DND-41 (cell line): ENCODE results near the gene MRPL14.

Experiments used
- ATAC-seq: fragments of 200-7000 bp; cut with Tn5 transposase; 3 replicates; pipeline ENCODE4 v1.9.1; 2021; ENCODE audit warnings: low read depth; ENCODE audit not compliant: insufficient read depth
- DNase-seq: peaks from one replicate; pipeline ENCODE4 v3.0.0-alpha.2; 2020
- H2AFZ ChIP-seq: 2 replicates; pipeline ENCODE4 v1.6.0; 2012; ENCODE audit warnings: low read depth, low read length
- H3K27ac ChIP-seq: 2 replicates; pipeline ENCODE4 v1.5.1; 2012; ENCODE audit warnings: low read length, inconsistent platforms
- H3K27me3 ChIP-seq: fragments of 200-600 bp; sonication (generic); 2 replicates; pipeline ENCODE4 v1.6.0; 2012; ENCODE audit warnings: low read length, mild to moderate bottlenecking, inconsistent platforms; ENCODE audit not compliant: insufficient read depth, poor library complexity
- H3K36me3 ChIP-seq: 2 replicates; pipeline ENCODE4 v1.5.1; 2012; ENCODE audit warnings: low read length, inconsistent platforms; ENCODE audit not compliant: insufficient read depth
- H3K4me1 ChIP-seq: 2 replicates; pipeline ENCODE4 v1.5.1; 2012; ENCODE audit warnings: mild to moderate bottlenecking, low read length; ENCODE audit not compliant: insufficient read depth
- H3K4me2 ChIP-seq: 2 replicates; pipeline ENCODE4 v1.6.0; 2012; ENCODE audit warnings: mild to moderate bottlenecking, moderate library complexity, low read length, inconsistent platforms; ENCODE audit not compliant: insufficient read depth
- H3K4me3 ChIP-seq, 2 experiments: fragments of 200-600 bp in 1 of 2; shearing (Covaris generic) in 1 of 2; 2 replicates each; pipeline ENCODE4 v1.5.1; 2012 to 2016; ENCODE audit warnings: inconsistent platforms in 2 of 2, low read length in 2 of 2, mild to moderate bottlenecking in 2 of 2, low read depth in 1 of 2, moderate library complexity in 1 of 2
- H3K79me2 ChIP-seq: 2 replicates; pipeline ENCODE4 v1.6.0; 2012; ENCODE audit warnings: low read length, inconsistent platforms; ENCODE audit not compliant: insufficient read depth
- H3K9ac ChIP-seq: 2 replicates; pipeline ENCODE4 v1.6.0; 2012; ENCODE audit warnings: low read depth, mild to moderate bottlenecking, inconsistent platforms, low read length, moderate library complexity
- H3K9me3 ChIP-seq: 2 replicates; pipeline ENCODE4 v1.5.1; 2012; ENCODE audit warnings: low read length, moderate library complexity, mild to moderate bottlenecking, inconsistent platforms; ENCODE audit not compliant: insufficient read depth, severe bottlenecking
- H4K20me1 ChIP-seq: 2 replicates; pipeline ENCODE4 v1.6.0; 2012; ENCODE audit warnings: low read length; ENCODE audit not compliant: insufficient read depth
- EZH2 ChIP-seq: IDR thresholded peaks from 3 replicates; pipeline ENCODE4 v1.6.1; 2012; ENCODE audit warnings: borderline replicate concordance, low read depth, mild to moderate bottlenecking, moderate library complexity, low read length, inconsistent platforms; ENCODE audit not compliant: severe bottlenecking
- TF ChIP-seq, protein P1 (sequence below): IDR thresholded peaks from 2 replicates; pipeline ENCODE4 v1.5.1; 2012; ENCODE audit warnings: borderline replicate concordance, low read length, moderate library complexity, mild to moderate bottlenecking; ENCODE audit not compliant: poor library complexity, severe bottlenecking; ENCODE audit errors: extremely low read depth

Gene MRPL14

GRCh38 chr6:44129841-44130322 is 2.6 kb upstream of the MRPL14 start:
- Histone ChIP-seq H3K9me3 (no peaks in the 10 kb centered on the region), H3K27me3 (no peaks in the 10 kb centered on the region), H3K27ac (no peak overlapping the region), H3K9ac (no peak overlapping the region), H3K4me2 (no peak overlapping the region), H3K36me3 (no peaks in the 10 kb centered on the region), H2AFZ (no peak overlapping the region), H4K20me1 (peaks cover 26% of the 10 kb centered on the region), H3K79me2 (peaks cover 29% of the 10 kb centered on the region), H3K4me3 (peak overlapping the region in 1 of 2 experiments; percentile 12; a peak in 1 of 4 replicates), H3K4me1 (peaks cover 30% of the 10 kb centered on the region)
- no peak for DNase-seq
- TF ChIP-seq, protein P1, sequence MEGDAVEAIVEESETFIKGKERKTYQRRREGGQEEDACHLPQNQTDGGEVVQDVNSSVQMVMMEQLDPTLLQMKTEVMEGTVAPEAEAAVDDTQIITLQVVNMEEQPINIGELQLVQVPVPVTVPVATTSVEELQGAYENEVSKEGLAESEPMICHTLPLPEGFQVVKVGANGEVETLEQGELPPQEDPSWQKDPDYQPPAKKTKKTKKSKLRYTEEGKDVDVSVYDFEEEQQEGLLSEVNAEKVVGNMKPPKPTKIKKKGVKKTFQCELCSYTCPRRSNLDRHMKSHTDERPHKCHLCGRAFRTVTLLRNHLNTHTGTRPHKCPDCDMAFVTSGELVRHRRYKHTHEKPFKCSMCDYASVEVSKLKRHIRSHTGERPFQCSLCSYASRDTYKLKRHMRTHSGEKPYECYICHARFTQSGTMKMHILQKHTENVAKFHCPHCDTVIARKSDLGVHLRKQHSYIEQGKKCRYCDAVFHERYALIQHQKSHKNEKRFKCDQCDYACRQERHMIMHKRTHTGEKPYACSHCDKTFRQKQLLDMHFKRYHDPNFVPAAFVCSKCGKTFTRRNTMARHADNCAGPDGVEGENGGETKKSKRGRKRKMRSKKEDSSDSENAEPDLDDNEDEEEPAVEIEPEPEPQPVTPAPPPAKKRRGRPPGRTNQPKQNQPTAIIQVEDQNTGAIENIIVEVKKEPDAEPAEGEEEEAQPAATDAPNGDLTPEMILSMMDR, result no peak
- no peak for ATAC-seq

DNA sequence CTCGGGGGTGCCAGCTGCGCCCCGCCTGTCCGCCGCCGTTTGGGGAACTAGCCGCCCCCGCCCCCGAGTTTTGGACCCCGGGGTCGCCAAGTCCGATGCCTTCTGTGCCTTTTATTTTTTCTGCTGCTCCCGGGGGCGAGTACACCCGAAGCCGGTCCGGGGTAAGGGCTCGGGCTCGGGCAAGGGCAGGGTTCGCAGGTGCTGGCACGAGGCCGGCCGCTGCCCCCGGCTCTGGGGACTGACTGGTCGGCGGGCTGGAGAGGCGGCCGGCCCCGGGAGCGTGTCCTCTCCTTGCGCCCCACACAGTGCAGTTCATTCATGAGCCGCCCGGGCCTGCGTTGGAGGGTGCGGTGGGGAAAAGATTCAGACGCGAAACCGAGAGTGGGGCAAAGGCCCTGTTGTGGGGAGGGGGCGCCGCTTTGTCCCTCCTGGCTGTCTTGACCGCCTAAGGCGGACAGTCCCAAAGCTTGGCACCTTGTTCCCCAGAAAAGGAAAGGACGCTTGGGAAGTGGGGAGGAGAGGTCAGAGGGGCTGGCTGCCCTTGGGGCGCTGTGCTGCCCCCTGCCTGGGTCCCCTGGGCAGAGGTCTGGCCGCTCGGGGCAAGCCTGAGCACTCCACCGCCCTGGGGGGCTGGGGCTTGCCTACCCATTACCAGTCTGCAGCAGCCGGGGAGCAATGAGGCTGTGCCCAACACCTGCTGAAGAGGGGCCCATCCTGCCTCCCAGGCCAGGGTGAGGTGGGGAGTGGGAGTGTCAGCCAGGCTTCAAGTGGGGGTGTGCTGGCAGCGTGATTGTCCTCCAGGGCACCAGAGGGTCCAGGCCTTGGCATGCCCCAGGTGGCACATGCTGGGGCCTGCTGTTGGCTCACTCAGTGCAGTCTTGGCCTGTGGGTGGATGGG is 1.0 kb upstream of the MRPL14 start:
- no peak for ATAC-seq
- Histone ChIP-seq H4K20me1 (peaks cover 38% of the 10 kb centered on the region), H3K4me2 (peak overlapping the region; percentile 82), H3K79me2 (peaks cover 45% of the 10 kb centered on the region), H3K36me3 (0 out of 2 replicates have a peak, but pooled peaks cover 4% of the 10 kb centered on the region), H3K27ac (no peak overlapping the region; the same call in 1 of the 2 replicates), H3K9ac (peak overlapping the region; percentile 75), H3K9me3 (no peaks in the 10 kb centered on the region), H3K27me3 (no peaks in the 10 kb centered on the region), H3K4me3 (peak overlapping the region; percentile 67 to 81; a peak in 3 of 4 replicates), H3K4me1 (peaks cover 46% of the 10 kb centered on the region), H2AFZ (peak overlapping the region; percentile 78)
- no peak for TF ChIP-seq EZH2
- TF ChIP-seq, protein P1, result no peak
- DNase-seq, result no peak

- H3K9ac ChIP-seq, result peak overlapping the region; percentile 64
- peaks cover 62% of the 10 kb centered on the region for H3K79me2 ChIP-seq
- H4K20me1 ChIP-seq, result peaks cover 54% of the 10 kb centered on the region; the same call in 1 of the 2 replicates
- H3K4me2 ChIP-seq, result peak overlapping the region; percentile 75
- peaks cover 55% of the 10 kb centered on the region for H3K4me1 ChIP-seq
- H3K27ac ChIP-seq, result peak overlapping the region; percentile 83
- H2AFZ ChIP-seq, result peak overlapping the region; percentile 79
- H3K36me3 ChIP-seq, result 0 out of 2 replicates have a peak, but pooled peaks cover 4% of the 10 kb centered on the region
- no peaks in the 10 kb centered on the region for H3K9me3 ChIP-seq
- H3K27me3 ChIP-seq, result no peaks in the 10 kb centered on the region
- peak overlapping the region; percentile 46 to 76; a peak in 3 of 4 replicates for H3K4me3 ChIP-seq
- TF ChIP-seq, protein P1, result no peak
- no peak for TF ChIP-seq EZH2
- peak; percentile 66 for DNase-seq
- ATAC-seq, result peak; percentile 64
Measured at GRCh38 chr6:44126320-44127149, 717 bp downstream of the MRPL14 start.
